Fibroblast of skin of right quadriceps (primary cell): ENCODE measurements around the gene COTL1.
A peak's percentile ranks its signal among the peaks of the same experiment; 100 is the strongest.

ENCODE experiments used
- DNase-seq: peaks from one replicate; pipeline ENCODE4 v3.0.0-alpha.2; 2013

COTL1 gene

GRCh38 chr16:84594725-84595038, 23.2 kb downstream of the COTL1 start:
- DNase-seq, result no peak

GRCh38 chr16:84593825-84594724, 23.8 kb downstream of the COTL1 start:
- no peak for DNase-seq

GRCh38 chr16:84592718-84593117, 25.2 kb downstream of the COTL1 start:
- no peak for DNase-seq

GRCh38 chr16:84589975-84590719, 27.7 kb downstream of the COTL1 start:
- DNase-seq, result no peak

GRCh38 chr16:84588991-84589390, 28.9 kb downstream of the COTL1 start:
- no peak for DNase-seq

GRCh38 chr16:84585886-84586285, 32.0 kb downstream of the COTL1 start:
- no peak for DNase-seq

GRCh38 chr16:84585467-84585866, 32.4 kb downstream of the COTL1 start:
- DNase-seq, result no peak

GRCh38 chr16:84584678-84585077, 33.2 kb downstream of the COTL1 start:
- DNase-seq, result no peak

GRCh38 chr16:84583995-84584394, 33.9 kb downstream of the COTL1 start:
- no peak for DNase-seq

- DNase-seq, result peak; percentile 47
These were observed 34.8 kb downstream of the COTL1 start for GRCh38 chr16:84582958-84583516.

GRCh38 chr16:84581158-84581557, 36.7 kb downstream of the COTL1 start:
- DNase-seq, result no peak

- DNase-seq, result no peak
These were observed 37.9 kb downstream of the COTL1 start for GRCh38 chr16:84579936-84580335.

GRCh38 chr16:84578538-84579126, 39.2 kb downstream of the COTL1 start:
- no peak for DNase-seq

GRCh38 chr16:84577034-84577803, 40.7 kb downstream of the COTL1 start:
- DNase-seq, result no peak

- no peak for DNase-seq
These were observed 42.0 kb downstream of the COTL1 start for GRCh38 chr16:84575914-84576313.

GRCh38 chr16:84574191-84574590, 43.7 kb downstream of the COTL1 start:
- no peak for DNase-seq

GRCh38 chr16:84572096-84572495, 45.8 kb downstream of the COTL1 start:
- no peak for DNase-seq

- no peak for DNase-seq
These were observed 46.4 kb downstream of the COTL1 start for GRCh38 chr16:84571506-84571905.

GRCh38 chr16:84570739-84571403, 47.0 kb downstream of the COTL1 start:
- no peak for DNase-seq

GRCh38 chr16:84569382-84569987, 48.4 kb downstream of the COTL1 start:
- DNase-seq, result no peak

GRCh38 chr16:84568066-84568465, 49.8 kb downstream of the COTL1 start:
- no peak for DNase-seq
